Activated gamma-delta T cell treated with anti-CD3 and anti-CD28 coated beads, Interleukin-2, amount 50 U/mL, for 16 hours (primary cell): Measurements from ENCODE around the gene CCND2.

Experiments
- DNase-seq: peaks from one replicate; pipeline ENCODE4 v3.0.0-alpha.2; 2020; ENCODE audit warnings: low read depth

CCND2 gene

DNA sequence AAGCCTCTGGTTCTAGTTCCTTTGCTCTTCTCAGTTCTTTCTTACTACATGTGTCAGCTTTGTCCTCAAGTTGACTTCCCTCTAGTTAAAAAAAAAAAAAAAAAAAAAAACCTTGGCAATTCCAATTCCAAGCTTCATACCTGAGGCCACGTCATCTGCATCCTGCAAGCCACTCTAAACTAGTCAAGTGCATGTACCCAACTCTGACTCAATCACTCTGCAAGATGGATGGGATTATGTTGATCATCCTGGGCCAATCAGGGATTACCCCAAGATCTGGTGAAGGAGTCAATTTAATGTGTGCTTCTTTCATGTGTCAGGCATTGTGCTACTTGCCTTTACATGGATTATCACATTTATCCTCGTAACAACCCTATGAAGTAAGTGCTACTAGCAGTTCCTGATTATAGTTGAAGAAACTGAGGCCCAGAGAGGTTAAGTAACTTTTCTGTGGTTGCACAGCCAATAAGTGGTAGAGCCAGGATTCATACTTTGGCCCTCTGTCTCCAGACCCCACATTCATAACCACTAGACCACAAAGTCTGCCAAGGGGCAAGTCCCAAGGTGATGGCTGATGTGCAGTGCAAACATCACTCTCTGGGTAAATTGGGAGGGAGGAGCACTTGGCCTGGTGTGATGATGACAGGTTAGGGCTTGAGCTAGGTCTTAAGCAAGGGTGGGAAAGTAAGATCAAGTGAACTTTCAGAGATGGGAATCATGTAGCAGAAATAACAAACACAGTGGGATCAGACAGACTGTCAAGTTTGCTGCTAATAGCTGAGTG lies 17.3 kb upstream of the CCND2 start:
- no peak for DNase-seq

DNA sequence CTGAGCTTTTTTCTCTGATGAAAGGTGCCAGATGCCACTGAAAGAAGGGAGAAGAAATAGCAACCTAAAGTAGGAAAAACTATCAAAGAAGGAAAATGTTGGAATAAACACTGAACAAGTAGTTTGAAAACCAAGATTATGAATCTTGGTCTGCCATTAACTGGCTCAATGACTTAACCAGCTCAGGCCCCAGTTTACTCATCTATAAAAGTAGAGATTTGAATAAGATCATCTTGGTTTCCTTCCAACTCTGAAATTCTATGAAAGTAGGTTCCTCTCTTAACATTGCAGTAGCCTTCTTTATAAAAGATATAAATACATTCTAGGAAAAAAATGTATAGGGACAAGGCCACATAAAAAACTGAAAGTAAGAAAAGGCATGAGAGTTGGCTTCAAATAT lies 16.1 kb upstream of the CCND2 start:
- DNase-seq, result no peak

GRCh38 chr12:4259099-4259498 lies 14.5 kb upstream of the CCND2 start:
- no peak for DNase-seq

DNA sequence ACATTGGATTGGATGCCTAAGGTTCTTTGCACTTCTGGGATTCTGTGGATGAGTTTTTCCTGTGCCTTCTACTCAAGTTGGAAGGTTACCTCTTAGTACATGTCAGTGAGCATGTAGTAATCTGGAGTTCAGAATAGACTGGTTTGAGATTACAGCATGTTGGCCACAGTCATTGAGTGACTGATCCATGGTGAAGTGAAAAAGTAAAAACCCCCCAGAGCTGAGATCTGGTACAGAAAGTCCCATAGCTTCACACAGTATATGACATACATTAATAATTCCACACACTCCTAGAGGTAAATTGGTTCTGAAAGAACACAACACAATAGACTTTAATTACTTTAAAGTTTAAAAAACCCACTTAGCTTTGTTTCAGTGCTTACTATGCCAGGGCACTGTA lies 11.9 kb upstream of the CCND2 start:
- no peak for DNase-seq

DNA sequence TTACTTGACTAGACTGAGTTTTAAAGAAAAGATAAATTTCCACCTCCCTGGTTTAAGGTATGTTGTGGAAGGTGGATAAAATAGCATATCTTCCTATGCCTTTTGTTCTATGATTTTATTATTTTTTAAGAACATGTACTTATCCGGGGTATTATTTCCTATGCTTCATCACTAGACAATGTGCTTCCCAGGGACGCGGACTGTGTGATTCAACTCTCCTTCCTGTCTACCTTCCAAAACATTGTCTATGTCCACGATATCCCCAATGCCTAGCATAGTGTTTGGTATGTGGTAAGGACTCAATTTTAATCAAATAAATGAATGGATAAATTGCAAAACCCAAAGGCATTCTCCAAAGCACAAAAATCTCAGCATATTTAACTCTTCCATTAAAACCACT lies 8.3 kb upstream of the CCND2 start:
- DNase-seq, result no peak

DNA sequence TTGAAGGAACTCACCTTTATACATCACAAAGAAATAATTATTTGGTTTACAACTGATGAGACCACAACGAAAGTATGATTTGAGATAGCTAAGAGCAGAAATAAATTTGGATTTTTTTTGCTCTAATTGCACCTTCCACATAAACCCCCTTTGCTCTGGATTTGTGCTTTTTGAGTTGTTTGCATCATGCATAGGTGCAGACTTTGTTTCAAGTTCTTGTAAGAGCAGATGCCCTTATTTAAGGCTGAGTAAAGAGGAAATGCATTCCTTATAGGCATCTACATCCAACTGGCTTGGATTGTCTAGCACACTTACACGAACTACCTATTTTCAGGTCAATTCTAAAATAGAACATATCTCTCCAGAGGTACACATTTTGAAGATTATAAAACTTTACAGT lies 6.6 kb upstream of the CCND2 start:
- no peak for DNase-seq

DNA sequence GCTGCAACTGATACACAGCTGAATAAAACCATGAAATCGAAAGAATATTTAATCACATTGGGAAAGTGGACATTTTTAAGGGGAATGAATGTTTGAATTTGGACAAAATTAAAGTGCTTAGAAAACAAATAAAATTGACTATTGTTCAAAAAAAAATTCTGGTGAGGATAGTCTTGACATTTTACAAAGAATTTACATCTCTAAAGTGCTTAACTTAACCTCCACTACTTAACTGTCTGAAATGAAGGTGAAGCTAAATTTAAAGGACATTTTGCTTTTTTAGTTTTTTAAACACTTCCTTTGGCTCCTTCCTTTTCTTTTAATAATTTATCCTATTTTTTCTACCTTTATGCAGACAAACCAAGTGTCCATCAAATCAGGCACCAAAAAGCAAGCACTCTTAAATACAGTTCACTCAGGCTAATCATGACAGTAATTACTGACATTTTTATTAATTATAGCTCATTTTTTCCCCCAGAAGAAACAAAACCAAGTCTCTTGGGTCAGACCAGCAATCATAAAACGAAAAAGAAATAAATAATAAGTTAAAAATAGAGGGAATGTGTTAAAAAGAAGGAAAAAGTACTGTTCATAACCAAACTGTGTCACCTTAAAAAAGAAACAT lies 5.7 kb upstream of the CCND2 start:
- no peak for DNase-seq

- no peak for DNase-seq
Observed at GRCh38 chr12:4268329-4269181, 5.0 kb upstream of the CCND2 start.

DNA sequence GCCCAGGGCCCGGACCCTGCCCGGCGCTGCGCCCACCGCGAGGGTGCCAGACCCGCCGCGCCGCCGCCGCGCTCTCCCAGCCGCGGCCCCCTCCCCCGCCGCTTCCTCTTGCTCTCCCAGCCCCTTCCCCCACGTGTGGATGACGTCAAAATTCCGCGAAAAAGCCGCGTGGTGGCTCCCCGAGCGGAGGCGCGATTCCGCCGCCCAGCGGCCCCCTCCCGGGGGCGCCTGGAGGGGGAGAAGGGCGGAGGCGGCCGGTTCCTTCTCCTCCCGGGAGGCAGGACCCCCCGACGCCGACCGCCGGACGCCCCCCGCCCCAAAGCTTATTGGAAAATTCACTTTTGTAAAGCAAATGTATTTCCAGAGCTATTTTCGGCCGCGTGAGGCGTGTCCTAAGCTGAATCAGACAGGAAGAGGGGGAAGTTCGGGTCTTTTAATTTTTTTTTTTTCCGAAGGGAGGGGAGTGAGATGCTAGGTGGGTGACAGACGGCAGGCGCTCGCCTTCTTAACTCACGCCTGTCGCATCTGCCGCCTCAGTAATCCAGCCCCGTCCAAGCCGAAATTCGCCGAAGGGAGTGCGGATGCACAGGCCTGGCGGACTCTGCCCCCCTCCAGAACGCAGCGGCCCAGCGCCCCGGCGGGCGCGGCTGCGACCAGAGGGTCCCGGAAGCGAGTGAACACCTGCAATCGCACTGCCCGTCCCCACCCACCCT lies 4.1 kb upstream of the CCND2 start:
- peak; percentile 92 for DNase-seq

DNA sequence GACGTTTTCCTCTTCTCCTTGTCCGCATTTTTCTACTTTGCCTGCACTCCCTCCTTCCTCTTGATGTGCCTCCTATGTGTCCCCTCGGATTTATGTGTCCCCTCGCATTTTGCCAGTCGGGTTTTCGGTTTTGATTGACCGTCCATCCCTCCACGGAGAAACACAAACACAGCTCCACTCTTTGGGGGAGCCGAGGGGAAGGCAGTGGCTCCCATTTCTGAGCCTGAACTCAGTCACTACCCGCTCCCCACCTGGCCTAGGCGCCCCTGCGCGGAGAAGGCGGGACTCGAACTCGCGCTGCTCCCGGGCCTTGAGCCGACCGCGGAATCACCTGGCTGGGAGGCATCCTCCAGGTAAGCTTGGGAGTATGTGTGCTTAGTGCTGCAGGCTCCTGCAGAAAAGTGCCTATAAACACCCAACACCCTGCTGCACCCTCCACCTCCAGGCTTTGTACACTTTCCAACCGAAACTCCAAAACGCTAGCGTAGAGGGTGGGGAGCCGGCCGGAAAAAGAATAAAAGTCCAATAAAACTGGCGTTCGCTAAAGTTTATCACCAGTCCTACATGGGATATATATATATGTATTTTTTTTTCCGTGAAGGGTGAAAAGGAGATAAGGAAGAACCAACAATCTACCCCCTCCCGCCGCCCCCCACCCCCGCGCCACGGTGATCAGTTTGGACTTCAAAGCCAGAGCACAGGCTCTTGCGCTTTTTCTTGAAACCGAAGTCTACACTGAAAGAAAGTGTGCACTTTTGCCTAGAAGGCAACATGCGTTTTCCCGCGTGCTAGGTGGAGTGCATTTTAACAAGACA lies 3.3 kb upstream of the CCND2 start:
- no peak for DNase-seq

- peak; percentile 19 for DNase-seq
Observed at GRCh38 chr12:4270831-4271716, 2.5 kb upstream of the CCND2 start.

GRCh38 chr12:4271717-4272423 lies 1.7 kb upstream of the CCND2 start:
- peak; percentile 80 for DNase-seq

DNA sequence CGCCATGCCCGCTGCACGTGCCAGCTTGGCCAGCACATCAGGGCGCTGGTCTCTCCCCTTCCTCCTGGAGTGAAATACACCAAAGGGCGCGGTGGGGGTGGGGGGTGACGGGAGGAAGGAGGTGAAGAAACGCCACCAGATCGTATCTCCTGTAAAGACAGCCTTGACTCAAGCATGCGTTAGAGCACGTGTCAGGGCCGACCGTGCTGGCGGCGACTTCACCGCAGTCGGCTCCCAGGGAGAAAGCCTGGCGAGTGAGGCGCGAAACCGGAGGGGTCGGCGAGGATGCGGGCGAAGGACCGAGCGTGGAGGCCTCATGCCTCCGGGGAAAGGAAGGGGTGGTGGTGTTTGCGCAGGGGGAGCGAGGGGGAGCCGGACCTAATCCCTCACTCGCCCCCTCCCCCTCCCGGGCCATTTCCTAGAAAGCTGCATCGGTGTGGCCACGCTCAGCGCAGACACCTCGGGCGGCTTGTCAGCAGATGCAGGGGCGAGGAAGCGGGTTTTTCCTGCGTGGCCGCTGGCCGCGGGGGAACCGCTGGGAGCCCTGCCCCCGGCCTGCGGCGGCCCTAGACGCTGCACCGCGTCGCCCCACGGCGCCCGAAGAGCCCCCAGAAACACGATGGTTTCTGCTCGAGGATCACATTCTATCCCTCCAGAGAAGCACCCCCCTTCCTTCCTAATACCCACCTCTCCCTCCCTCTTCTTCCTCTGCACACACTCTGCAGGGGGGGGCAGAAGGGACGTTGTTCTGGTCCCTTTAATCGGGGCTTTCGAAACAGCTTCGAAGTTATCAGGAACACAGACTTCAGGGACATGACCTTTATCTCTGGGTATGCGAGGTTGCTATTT lies 914 bp upstream of the CCND2 start:
- peak; percentile 68 for DNase-seq

DNA sequence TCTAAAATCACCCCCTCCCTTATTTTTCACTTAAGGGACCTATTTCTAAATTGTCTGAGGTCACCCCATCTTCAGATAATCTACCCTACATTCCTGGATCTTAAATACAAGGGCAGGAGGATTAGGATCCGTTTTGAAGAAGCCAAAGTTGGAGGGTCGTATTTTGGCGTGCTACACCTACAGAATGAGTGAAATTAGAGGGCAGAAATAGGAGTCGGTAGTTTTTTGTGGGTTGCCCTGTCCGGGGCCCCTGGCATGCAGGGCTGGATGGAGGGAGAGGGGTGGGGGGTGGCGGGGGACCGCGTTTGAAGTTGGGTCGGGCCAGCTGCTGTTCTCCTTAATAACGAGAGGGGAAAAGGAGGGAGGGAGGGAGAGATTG lies 300 bp upstream of the CCND2 start:
- DNase-seq, result no peak

DNA sequence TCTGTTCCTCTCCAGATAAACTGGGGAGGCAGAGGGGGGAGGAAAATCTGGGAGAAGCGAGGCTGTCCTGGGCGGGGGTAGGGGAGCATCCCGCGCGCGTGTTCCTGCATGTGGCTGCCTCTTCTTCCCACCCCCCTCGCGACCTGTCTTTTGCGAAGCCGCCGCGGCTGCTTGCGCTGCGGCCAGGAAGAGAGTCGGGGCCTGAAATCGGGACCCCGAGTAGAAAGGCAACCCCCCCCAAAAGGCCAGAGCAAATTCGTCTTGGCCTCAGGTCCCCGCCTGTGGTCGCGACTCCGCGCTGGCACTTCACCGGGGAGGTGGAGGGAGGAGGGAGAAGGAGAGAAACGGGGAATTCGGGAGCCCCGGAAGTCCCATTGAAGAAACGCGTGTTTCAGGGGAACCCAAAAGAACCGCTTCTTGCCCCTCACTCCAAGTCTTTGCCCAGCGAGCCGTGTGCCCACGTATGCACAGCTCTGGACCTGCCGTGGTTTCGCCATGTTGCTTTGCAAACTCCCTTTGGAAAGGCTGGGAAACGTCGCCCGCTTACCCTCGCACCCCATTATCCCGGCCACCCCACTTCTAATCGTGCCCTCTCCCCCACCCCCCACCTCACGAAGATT lies 944 bp downstream of the CCND2 start:
- DNase-seq, result no peak

- DNase-seq, result no peak
Observed at GRCh38 chr12:4275016-4275869, 1.7 kb downstream of the CCND2 start.

DNA sequence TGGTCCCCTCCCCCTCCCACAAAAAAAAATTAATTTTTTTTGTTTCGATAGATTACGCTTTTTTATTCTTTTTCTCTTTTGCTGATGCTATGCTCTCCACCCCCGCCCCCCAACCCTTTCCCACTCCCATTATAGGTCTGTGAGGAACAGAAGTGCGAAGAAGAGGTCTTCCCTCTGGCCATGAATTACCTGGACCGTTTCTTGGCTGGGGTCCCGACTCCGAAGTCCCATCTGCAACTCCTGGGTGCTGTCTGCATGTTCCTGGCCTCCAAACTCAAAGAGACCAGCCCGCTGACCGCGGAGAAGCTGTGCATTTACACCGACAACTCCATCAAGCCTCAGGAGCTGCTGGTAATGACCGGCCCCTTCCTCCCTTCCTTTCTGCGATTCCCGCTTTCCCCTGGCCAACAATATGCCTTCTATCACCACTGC lies 2.3 kb downstream of the CCND2 start:
- no peak for DNase-seq
